ENCODE data around the gene ZNF511.

Gene ZNF511

GRCh38 chr10:133308421-133309099 is at the start of gene ZNF511, which contains the start of gene TUBGCP2:
TSS of gene ZNF511 (plus strand) at chr10:133308914. CDS start at chr10:133308944, 30 bp downstream.
TSS of gene TUBGCP2 (minus strand) at chr10:133308872. CDS start at chr10:133302941, 5,931 bp downstream.
- peak; percentile 3 for TF ChIP-seq CTCF (IDR thresholded peaks at IDR 0.05; ENCODE audit: low read depth, low read length)
- DNase-seq (ENCODE audit: low read depth in 2 of 2): peak; percentile 80 to 89
- peak within 1 kb of the TSS; percentile 71 to 78 for H3K4me3 ChIP-seq (replicated peaks in 1 of 2; ENCODE audit: low read depth in 2 of 2, low read length in 2 of 2)

GRCh38 chr10:133259602-133259989 is 49.1 kb upstream of the ZNF511 start:
- DNase-seq (ENCODE audit: low read depth in 2 of 2): no peak

GRCh38 chr10:133260895-133261725 is 47.6 kb upstream of the ZNF511 start:
- H3K4me3 ChIP-seq (replicated peaks in 1 of 2; ENCODE audit: low read depth in 2 of 2, low read length in 2 of 2): peak overlapping the region; percentile 40 to 55
- DNase-seq (ENCODE audit: low read depth in 2 of 2): peak in 1 of 2 donors; percentile 21
- no peak for TF ChIP-seq CTCF (IDR thresholded peaks at IDR 0.05; ENCODE audit: low read depth, low read length)

More at GRCh38 chr10:133259602-133259989, 49.1 kb upstream of the ZNF511 start:
- no peak overlapping the region for H3K4me3 ChIP-seq (replicated peaks in 1 of 2; ENCODE audit: low read depth in 2 of 2, low read length in 2 of 2)
- TF ChIP-seq CTCF (IDR thresholded peaks at IDR 0.05; ENCODE audit: low read depth, low read length): no peak

GRCh38 chr10:133261726-133262325 is 46.9 kb upstream of the ZNF511 start:
- no peak for TF ChIP-seq CTCF (IDR thresholded peaks at IDR 0.05; ENCODE audit: low read depth, low read length)
- peak; percentile 53 to 73 for DNase-seq (ENCODE audit: low read depth in 2 of 2)
- peak overlapping the region; percentile 40 to 55 for H3K4me3 ChIP-seq (replicated peaks in 1 of 2; ENCODE audit: low read depth in 2 of 2, low read length in 2 of 2)

- DNase-seq (ENCODE audit: low read depth in 2 of 2): no peak
- no peak overlapping the region for H3K4me3 ChIP-seq (replicated peaks in 1 of 2; ENCODE audit: low read depth in 2 of 2, low read length in 2 of 2)
- TF ChIP-seq CTCF (IDR thresholded peaks at IDR 0.05; ENCODE audit: low read depth, low read length): no peak
Observed at GRCh38 chr10:133262696-133263095, 46.0 kb upstream of the ZNF511 start.

GRCh38 chr10:133263674-133264073 is 45.0 kb upstream of the ZNF511 start:
- no peak for TF ChIP-seq CTCF (IDR thresholded peaks at IDR 0.05; ENCODE audit: low read depth, low read length)
- no peak overlapping the region for H3K4me3 ChIP-seq (replicated peaks in 1 of 2; ENCODE audit: low read depth in 2 of 2, low read length in 2 of 2)

More at GRCh38 chr10:133263674-133264073, 45.0 kb upstream of the ZNF511 start:
- no peak for DNase-seq (ENCODE audit: low read depth in 2 of 2)

All from cardiac fibroblast (primary cell).